Measurements from ENCODE around the gene OASL.

DNA sequence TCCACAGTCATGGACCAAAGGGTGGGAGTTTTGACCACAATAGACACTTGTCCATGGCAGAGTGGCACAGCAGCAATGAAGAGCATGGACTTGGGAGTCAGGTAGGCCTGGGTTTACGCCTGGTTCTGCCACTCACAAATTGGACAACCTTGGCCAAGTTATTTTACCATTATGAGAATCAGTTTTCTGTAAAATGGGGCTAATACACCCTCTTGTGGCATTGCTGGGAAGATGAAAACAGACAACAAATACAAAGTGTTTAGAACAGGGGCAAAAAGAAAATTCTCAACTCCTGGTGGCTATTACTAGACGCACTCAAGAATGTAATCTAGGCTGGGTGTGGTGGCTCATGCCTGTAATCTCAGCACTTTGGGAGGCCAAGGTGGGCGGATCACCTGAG lies 25.3 kb downstream of the OASL start:
- TF ChIP-seq POLR2A (IDR thresholded peaks at IDR 0.05; ENCODE audit: low read length) (no peak), GATA1 (IDR thresholded peaks at IDR 0.05; ENCODE audit: low read depth, low read length) (no peak)
